B cell (primary cell): ENCODE results near the gene PROCA1. TPM values are rescaled to one million over a fixed set of nuclear protein-coding genes. Genes with fewer than 3 reads are reported as not detected.

ENCODE experiments used
- ATAC-seq: fragments of 200-7000 bp; cut with Tn5 transposase; one replicate; pipeline ENCODE4 v1.10.0; 2021; ENCODE audit warnings: low read depth, mild to moderate bottlenecking, moderate number of reproducible peaks, moderate library complexity
- CTCF ChIA-PET: fragments of 350-600 bp; sonication (Branson Sonifier 250); formaldehyde crosslinking; loops from one replicate; lab custom pipeline; 2021; ENCODE audit warnings: antibody characterized with exemption, inconsistent platforms; lab: Charles Lee
- POLR2A ChIA-PET: fragments of 350-600 bp; sonication (Branson Sonifier 250); formaldehyde crosslinking; loops from one replicate; lab custom pipeline; 2021; ENCODE audit warnings: antibody characterized with exemption; lab: Charles Lee
- DNase-seq: peaks from one replicate; pipeline ENCODE4 v3.0.0; 2013
- H2AFZ ChIP-seq: 2 replicates; pipeline ENCODE4 v1.6.1; 2012; ENCODE audit warnings: mild to moderate bottlenecking, low read depth, low read length; ENCODE audit not compliant: insufficient read depth, poor library complexity, severe bottlenecking
- H3K27ac ChIP-seq, 2 donors: 1 replicate in 1 of 2; 2 replicates in 1 of 2; pipeline ENCODE4 v1.5.1; 2012 to 2013; ENCODE audit warnings: low read length in 2 of 2, mild to moderate bottlenecking in 2 of 2, moderate library complexity in 1 of 2
- H3K27me3 ChIP-seq, 4 experiments: fragments of 200-600 bp in 1 of 4; sonication (generic) in 1 of 4; replicated peaks in 1 of 4; 1 replicate in 2 of 4; 2 replicates in 2 of 4; pipeline versions ENCODE4 v1.6.1 to v1.7.0; 2013 to 2016; ENCODE audit warnings: low read length in 3 of 4, mild to moderate bottlenecking in 2 of 4, mixed read lengths in 1 of 4, moderate library complexity in 1 of 4; ENCODE audit not compliant: insufficient read depth in 4 of 4, control insufficient read depth in 3 of 4; ENCODE audit errors: control extremely low read depth in 1 of 4
- H3K36me3 ChIP-seq, 2 experiments: replicated peaks in 1 of 2; 1 replicate in 1 of 2; 2 replicates in 1 of 2; pipeline versions ENCODE4 v1.6.1 to v1.7.1; 2013; ENCODE audit warnings: low read length in 1 of 2; ENCODE audit not compliant: insufficient read depth in 2 of 2, control insufficient read depth in 1 of 2; ENCODE audit errors: control extremely low read depth in 1 of 2, extremely low read depth in 1 of 2
- H3K4me1 ChIP-seq, 2 donors: fragments of 200-600 bp in 1 of 2; sonication (generic) in 1 of 2; 1 replicate in 1 of 2; 2 replicates in 1 of 2; pipeline versions ENCODE4 v1.5.1 to v1.6.1; 2013 to 2017; ENCODE audit warnings: low read length in 2 of 2; ENCODE audit not compliant: control insufficient read depth in 2 of 2, insufficient read depth in 2 of 2
- H3K4me2 ChIP-seq: replicated peaks from 2 replicates; pipeline ENCODE3; 2012; ENCODE audit warnings: mild to moderate bottlenecking, low read depth, low read length; ENCODE audit not compliant: poor library complexity, severe bottlenecking
- H3K4me3 ChIP-seq, 5 experiments: fragments of 200-600 bp in 1 of 5; sonication (generic) in 1 of 5; 1 replicate in 3 of 5; 2 replicates in 2 of 5; pipeline versions ENCODE4 v1.5.1 to v1.7.0; 2011 to 2016; ENCODE audit warnings: low read length in 4 of 5, mild to moderate bottlenecking in 4 of 5, low read depth in 2 of 5, control low read depth in 1 of 5, moderate library complexity in 1 of 5; ENCODE audit not compliant: insufficient read depth in 1 of 5; ENCODE audit errors: control extremely low read depth in 1 of 5, extremely low read depth in 1 of 5
- H3K79me2 ChIP-seq: fragments of 200-600 bp; sonication (generic); one replicate; pipeline ENCODE4 v1.6.0; 2016; ENCODE audit warnings: low read length; ENCODE audit not compliant: control insufficient read depth, insufficient read depth
- H3K9ac ChIP-seq: fragments of 200-600 bp; sonication (generic); 2 replicates; pipeline ENCODE4 v1.6.1; 2017; ENCODE audit warnings: mild to moderate bottlenecking, low read length, moderate library complexity
- H3K9me3 ChIP-seq, 3 donors: one replicate each; pipeline versions ENCODE4 v1.6.1 to v1.7.1; 2013; ENCODE audit warnings: low read length in 2 of 3; ENCODE audit not compliant: control insufficient read depth in 2 of 3, insufficient read depth in 1 of 3; ENCODE audit errors: control extremely low read depth in 1 of 3
- H4K20me1 ChIP-seq: 2 replicates; pipeline ENCODE4 v1.6.0; 2012; ENCODE audit warnings: mild to moderate bottlenecking, low read length; ENCODE audit not compliant: insufficient read depth, control insufficient read depth, poor library complexity, severe bottlenecking
- H3K27ac Mint-ChIP-seq: one replicate; pipeline ENCODE4 v1.8.0; 2021; ENCODE audit warnings: mixed read lengths
- H3K27me3 Mint-ChIP-seq: one replicate; pipeline ENCODE4 v1.8.0; 2021; ENCODE audit warnings: mixed read lengths
- H3K4me1 Mint-ChIP-seq: one replicate; pipeline ENCODE4 v1.8.0; 2021; ENCODE audit warnings: mixed read lengths
- H3K4me3 Mint-ChIP-seq: one replicate; pipeline ENCODE4 v1.8.0; 2021; ENCODE audit warnings: mixed read lengths
- H3K9me3 Mint-ChIP-seq: one replicate; pipeline ENCODE4 v1.8.0; 2022; ENCODE audit warnings: mixed read lengths; ENCODE audit not compliant: insufficient read depth
- EZH2 ChIP-seq: IDR thresholded peaks from 2 replicates; pipeline ENCODE4 v1.6.1; 2012; ENCODE audit warnings: borderline replicate concordance, low read depth, mild to moderate bottlenecking, moderate library complexity, low read length; ENCODE audit not compliant: insufficient read depth, poor library complexity, severe bottlenecking
- WGBS: methylation state at CpG from one replicate; pipeline ENCODE4 v1.1.5; 2013; ENCODE audit warnings: missing lambda C conversion rate; ENCODE audit not compliant: insufficient coverage; 5-methylcytosine and 5-hydroxymethylcytosine counted together
- intact Hi-C: fragments of 100-400 bp; cut with micrococcal nuclease; formaldehyde crosslinking; loops from one replicate; pipeline ENCODE4 v1.10.0; 2022
- polyA plus RNA-seq: library from polyadenylated mRNA; depleted of rRNA; stranded (reverse); fragments of >200 nt; gene quantifications from 2 replicates; pipeline ENCODE4 v1.2.3, GENCODE V29; 2012
- total RNA-seq, 2 donors: library from RNA; stranded (reverse); fragments of 120-200 nt in 1 of 2; gene quantifications; 1 replicate in 1 of 2; 2 replicates in 1 of 2; pipeline versions ENCODE4 v1.2.3 to v1.2.4, GENCODE V29; 2013 to 2022
- TF ChIP-seq, protein P1 (sequence below): fragments of 200-600 bp; IDR thresholded peaks from one replicate; pipeline ENCODE4 v1.8.0; 2022; ENCODE audit warnings: antibody characterized with exemption, mild to moderate bottlenecking

The PROCA1 gene
- total and polyA plus RNA-seq, 2 donors (not counting 1 experiment from before 2014, with no cell fraction given): 7.4 to 26.8 TPM

DNA sequence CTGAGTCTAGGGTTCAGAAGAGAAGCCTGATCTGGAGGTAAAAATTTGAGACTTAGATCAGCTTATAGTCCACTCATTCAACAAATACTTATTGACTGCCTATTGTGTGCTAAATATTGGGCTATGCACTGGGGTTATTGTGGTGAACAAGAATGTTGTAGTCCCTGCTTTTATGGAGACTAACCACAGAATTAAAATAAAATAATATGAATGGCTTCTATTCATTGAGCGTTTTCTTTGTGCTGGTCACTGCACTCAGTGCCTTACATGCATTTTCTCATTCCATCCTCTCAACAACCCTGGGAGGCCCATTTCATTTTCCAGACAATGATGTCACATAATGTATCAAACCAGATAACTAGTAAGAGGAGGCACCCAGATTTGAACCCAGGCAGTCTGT is 21.7 kb upstream of the PROCA1 start:
- Mint-ChIP-seq H3K27me3 (no peaks in the 10 kb centered on the region), H3K9me3 (no peaks in the 10 kb centered on the region), H3K4me3 (no peak overlapping the region), H3K4me1 (peaks cover 61% of the 10 kb centered on the region), H3K27ac (peak overlapping the region; percentile 81)
- Histone ChIP-seq H3K9ac (no peak overlapping the region), H3K4me2 (no peak overlapping the region), H3K79me2 (peaks cover 57% of the 10 kb centered on the region), H3K27me3 (no peaks in the 10 kb centered on the region), H4K20me1 (no peaks in the 10 kb centered on the region), H3K27ac (peak overlapping the region in 1 of 2 donors; percentile 36), H3K9me3 (peaks cover 0 to 11% (median 0%) of the 10 kb centered on the region in 3 donors), H3K36me3 (peaks cover 0 to 11% of the 10 kb centered on the region in 2 experiments), H2AFZ (no peak overlapping the region), H3K4me3 (no peak overlapping the region), H3K4me1 (peaks cover 51 to 57% of the 10 kb centered on the region in 2 donors)
- WGBS: no CpG with 5 or more reads among the region's 1 CpG
- DNase-seq (no peak), ATAC-seq (no peak)
- TF ChIP-seq EZH2: no peak
- TF ChIP-seq, protein P1, sequence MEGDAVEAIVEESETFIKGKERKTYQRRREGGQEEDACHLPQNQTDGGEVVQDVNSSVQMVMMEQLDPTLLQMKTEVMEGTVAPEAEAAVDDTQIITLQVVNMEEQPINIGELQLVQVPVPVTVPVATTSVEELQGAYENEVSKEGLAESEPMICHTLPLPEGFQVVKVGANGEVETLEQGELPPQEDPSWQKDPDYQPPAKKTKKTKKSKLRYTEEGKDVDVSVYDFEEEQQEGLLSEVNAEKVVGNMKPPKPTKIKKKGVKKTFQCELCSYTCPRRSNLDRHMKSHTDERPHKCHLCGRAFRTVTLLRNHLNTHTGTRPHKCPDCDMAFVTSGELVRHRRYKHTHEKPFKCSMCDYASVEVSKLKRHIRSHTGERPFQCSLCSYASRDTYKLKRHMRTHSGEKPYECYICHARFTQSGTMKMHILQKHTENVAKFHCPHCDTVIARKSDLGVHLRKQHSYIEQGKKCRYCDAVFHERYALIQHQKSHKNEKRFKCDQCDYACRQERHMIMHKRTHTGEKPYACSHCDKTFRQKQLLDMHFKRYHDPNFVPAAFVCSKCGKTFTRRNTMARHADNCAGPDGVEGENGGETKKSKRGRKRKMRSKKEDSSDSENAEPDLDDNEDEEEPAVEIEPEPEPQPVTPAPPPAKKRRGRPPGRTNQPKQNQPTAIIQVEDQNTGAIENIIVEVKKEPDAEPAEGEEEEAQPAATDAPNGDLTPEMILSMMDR: no peak
- ChIA-PET CTCF (interaction anchor here (15.9 kb wide), 1 partner anchor 13 kb away, joined by 1020 read pairs; the partner anchor contains the start of gene TRAF4), POLR2A (interaction anchor here (13.3 kb wide), 1 partner anchor 11 kb away, joined by 511 read pairs; the partner anchor contains the start of gene TRAF4)
- intact Hi-C loops: no loop called here

DNA sequence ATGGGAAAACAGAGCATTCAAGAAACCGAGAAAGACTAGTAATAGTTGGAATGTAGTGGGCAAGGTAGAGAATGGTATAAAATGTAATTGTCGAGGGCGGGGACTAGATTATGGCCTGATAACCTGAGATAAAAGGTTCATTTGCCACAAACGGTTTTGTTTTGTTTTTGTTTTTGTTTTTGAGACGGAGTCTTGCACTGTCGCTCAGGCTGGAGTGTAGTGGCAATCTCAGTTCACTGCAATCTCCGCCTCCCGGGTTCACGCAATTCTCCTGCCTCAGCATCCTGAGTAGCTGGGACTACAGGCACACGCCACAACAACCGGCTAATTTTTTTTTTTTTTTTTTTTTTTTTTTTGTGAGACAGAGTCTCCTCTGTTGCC is 18.3 kb upstream of the PROCA1 start:
- peaks cover 59% of the 10 kb centered on the region for H3K4me1 Mint-ChIP-seq
- 88% methylated on average over 9 of the region's 11 CpGs for WGBS
- peak overlapping the region; percentile 13 for H3K4me3 Mint-ChIP-seq
- Histone ChIP-seq H3K4me3 (no peak overlapping the region), H2AFZ (no peak overlapping the region), H3K27ac (peak overlapping the region in 1 of 2 donors; percentile 97), H3K36me3 (peaks cover 0 to 4% of the 10 kb centered on the region in 2 experiments), H3K4me2 (no peak overlapping the region), H3K4me1 (peaks cover 45 to 59% of the 10 kb centered on the region in 2 donors), H4K20me1 (peaks cover 10% of the 10 kb centered on the region), H3K9me3 (no peaks in the 10 kb centered on the region), H3K79me2 (peaks cover 42% of the 10 kb centered on the region), H3K27me3 (no peaks in the 10 kb centered on the region), H3K9ac (no peak overlapping the region)
- DNase-seq: no peak
- intact Hi-C loops: loop anchor here (2.0 kb wide), 1 partner anchor 83 kb away; no protein-coding TSS in a partner anchor
- ATAC-seq: no peak
- no peaks in the 10 kb centered on the region for H3K27me3 Mint-ChIP-seq
- ChIA-PET CTCF (interaction anchor here (15.9 kb wide), 1 partner anchor 16 kb away, joined by 1020 read pairs; the partner anchor contains the start of gene TRAF4), POLR2A (interaction anchor here (0.7 to 13.3 kb wide), 5 partner anchors 10 to 564 kb away, joined by 5 to 511 read pairs (median 20); partner anchors contain the start of genes PROCA1, RPL23A and TRAF4)
- no peaks in the 10 kb centered on the region for H3K9me3 Mint-ChIP-seq
- TF ChIP-seq EZH2: no peak
- TF ChIP-seq, protein P1: no peak
- peak overlapping the region; percentile 20 for H3K27ac Mint-ChIP-seq
